Right ventricle myocardium superior (tissue), 1 donor: ENCODE data around the gene SMYD3. TPM values are rescaled to one million over a fixed set of nuclear protein-coding genes. Genes with fewer than 3 reads are reported as not detected.
"Not testable (repeated sequence)": the region's sequence is repeated elsewhere in the genome, so short reads cannot be mapped to it uniquely, and the experiment has no call there.

ENCODE experiments used
- ATAC-seq: fragments of 200-7000 bp; cut with Tn5 transposase; one replicate; pipeline ENCODE4 v1.9.1; 2020; ENCODE audit warnings: mild to moderate bottlenecking; ENCODE audit not compliant: poor library complexity
- DNase-seq: peaks from one replicate; pipeline ENCODE4 v3.0.0-alpha.2; 2020
- intact Hi-C: fragments of 100-400 bp; cut with DNase I; formaldehyde crosslinking; loops from one replicate; pipeline ENCODE4 v1.11.2; 2022
- total RNA-seq: library from RNA; stranded (reverse); fragmentation: NEBNext Ultra II Directional; extraction: Animal tissue kit (Norgen Biotek cat#: 25700); gene quantifications from one replicate; pipeline ENCODE4 v1.2.1, GENCODE V29; 2021
- donor health status: DM: no; HTN: yes; CAD: no; lungs with severe emphysema.

SMYD3 gene
- total RNA-seq, 1 donor from 2014 or later, result 9.4 TPM

- no peak for ATAC-seq
- intact Hi-C loops, result no loop called here
- DNase-seq, result no peak
These were observed 743.2 kb downstream of the SMYD3 start for GRCh38 chr1:245763873-245764331.

GRCh38 chr1:245762396-245762910, 744.6 kb downstream of the SMYD3 start:
- ATAC-seq (no peak), DNase-seq (no peak)
- intact Hi-C loops, result no loop called here

- ATAC-seq (no peak), DNase-seq (no peak)
- intact Hi-C loops, result no loop called here
These were observed 746.8 kb downstream of the SMYD3 start for GRCh38 chr1:245760301-245760700.

GRCh38 chr1:245754463-245754961, 752.6 kb downstream of the SMYD3 start:
- intact Hi-C loops, result no loop called here
- ATAC-seq, result no peak

GRCh38 chr1:245753807-245754206, 753.3 kb downstream of the SMYD3 start:
- intact Hi-C loops, result no loop called here

More at GRCh38 chr1:245754463-245754961, 752.6 kb downstream of the SMYD3 start:
- DNase-seq, result no peak

GRCh38 chr1:245752561-245752960, 754.5 kb downstream of the SMYD3 start:
- DNase-seq, result no peak
- no peak for ATAC-seq
- intact Hi-C loops, result no loop called here

More at GRCh38 chr1:245753807-245754206, 753.3 kb downstream of the SMYD3 start:
- no peak for DNase-seq
- no peak for ATAC-seq

GRCh38 chr1:245751726-245752470, 755.2 kb downstream of the SMYD3 start:
- ATAC-seq (no peak), DNase-seq (no peak)
- intact Hi-C loops, result no loop called here

- ATAC-seq (no peak), DNase-seq (no peak)
- intact Hi-C loops, result no loop called here
These were observed 756.0 kb downstream of the SMYD3 start for GRCh38 chr1:245751116-245751515.

- intact Hi-C loops, result no loop called here
- ATAC-seq (no peak), DNase-seq (no peak)
These were observed 756.8 kb downstream of the SMYD3 start for GRCh38 chr1:245750261-245750660.

GRCh38 chr1:245749053-245749452, 758.0 kb downstream of the SMYD3 start:
- intact Hi-C loops, result no loop called here
- ATAC-seq, result no peak
- no peak for DNase-seq

- ATAC-seq (no peak), DNase-seq (no peak)
- intact Hi-C loops, result no loop called here
These were observed 758.4 kb downstream of the SMYD3 start for GRCh38 chr1:245748646-245749045.

- intact Hi-C loops, result no loop called here
- DNase-seq (no peak), ATAC-seq (no peak)
These were observed 758.8 kb downstream of the SMYD3 start for GRCh38 chr1:245748240-245748639.

- no peak for ATAC-seq
- intact Hi-C loops, result no loop called here
These were observed 764.2 kb downstream of the SMYD3 start for GRCh38 chr1:245742896-245743295.

GRCh38 chr1:245740336-245740735, 766.7 kb downstream of the SMYD3 start:
- intact Hi-C loops, ATAC-seq, DNase-seq: not testable (repeated sequence)

More at GRCh38 chr1:245742896-245743295, 764.2 kb downstream of the SMYD3 start:
- no peak for DNase-seq

- ATAC-seq (no peak), DNase-seq (no peak)
- intact Hi-C loops, result no loop called here
These were observed 776.3 kb downstream of the SMYD3 start for GRCh38 chr1:245730801-245731200.

GRCh38 chr1:245728035-245728434, 779.0 kb downstream of the SMYD3 start:
- not testable (repeated sequence) for ATAC-seq

GRCh38 chr1:245721488-245721887, 785.6 kb downstream of the SMYD3 start:
- no peak for ATAC-seq
- DNase-seq, result no peak
- intact Hi-C loops, result no loop called here

More at GRCh38 chr1:245728035-245728434, 779.0 kb downstream of the SMYD3 start:
- intact Hi-C loops, DNase-seq: not testable (repeated sequence)

GRCh38 chr1:245718951-245719350, 788.1 kb downstream of the SMYD3 start:
- intact Hi-C loops, result no loop called here
- DNase-seq, result no peak
- ATAC-seq, result no peak

GRCh38 chr1:245718123-245718522, 789.0 kb downstream of the SMYD3 start:
- intact Hi-C loops, result no loop called here
- ATAC-seq, result no peak

GRCh38 chr1:245717611-245718010, 789.5 kb downstream of the SMYD3 start:
- intact Hi-C loops, result no loop called here
- no peak for ATAC-seq
- no peak for DNase-seq

More at GRCh38 chr1:245718123-245718522, 789.0 kb downstream of the SMYD3 start:
- no peak for DNase-seq
